ENCODE data around the gene CIAO2B. TPM values are rescaled to one million over a fixed set of nuclear protein-coding genes. Genes with fewer than 3 reads are reported as not detected.

Gene CIAO2B
- polyA plus RNA-seq, 1 donor (not counting 4 experiments of a cell fraction or from before 2014, with no cell fraction given), result 105 TPM

- DNase-seq (ENCODE audit: low read depth, low spot score), result no peak
- Histone ChIP-seq H3K9ac (ENCODE audit: control insufficient read depth, extremely low read depth, insufficient read depth, low read length) (no peak overlapping the region), H3K4me3 (ENCODE audit: control insufficient read depth in 2 of 3, extremely low read depth in 1 of 3, insufficient read depth in 2 of 3, low read depth in 1 of 3, low read length in 3 of 3) (no peak overlapping the region), H3K9me3 (ENCODE audit: control insufficient read depth, low read depth, low read length) (no peaks in the 10 kb centered on the region), H2AFZ (ENCODE audit: control insufficient read depth, low read length) (no peak overlapping the region), H3K27ac (ENCODE audit: control insufficient read depth, insufficient read depth, low read length) (no peak overlapping the region), H3K4me2 (ENCODE audit: control insufficient read depth, extremely low read depth, insufficient read depth, low read depth, low read length) (no peak overlapping the region), H3K9me1 (ENCODE audit: control insufficient read depth, extremely low read depth, insufficient read depth, low read length) (peaks cover 5% of the 10 kb centered on the region), H3K36me3 (ENCODE audit: control insufficient read depth in 2 of 2, extremely low read depth in 1 of 2, insufficient read depth in 2 of 2, low read length in 2 of 2) (peaks cover 47 to 64% of the 10 kb centered on the region in 2 experiments), H3K79me2 (ENCODE audit: control insufficient read depth, insufficient read depth, low read length) (peaks cover 38% of the 10 kb centered on the region), H3K27me3 (ENCODE audit: control insufficient read depth, extremely low read depth, insufficient read depth, low read length) (no peaks in the 10 kb centered on the region), H4K20me1 (ENCODE audit: control insufficient read depth, extremely low read depth, insufficient read depth, low read length) (peaks cover 8% of the 10 kb centered on the region), H3K4me1 (ENCODE audit: control insufficient read depth, extremely low read depth, insufficient read depth, low read length) (peaks cover 11% of the 10 kb centered on the region)
- no peak for FAIRE-seq
- dilution Hi-C loops (cut with MboI; ENCODE audit: extremely low pct_ligation_motif_present, low sequenced_read_pairs), result no loop called here
- TF ChIP-seq CTCF (optimal IDR thresholded peaks at IDR 0.05 in 1 of 3, IDR thresholded peaks at IDR 0.05 in 1 of 3, conservative IDR thresholded peaks at IDR 0.05 in 1 of 3; ENCODE audit: extremely low read depth in 1 of 3, insufficient read depth in 2 of 3, low read length in 3 of 3) (no peak), EZH2 (IDR thresholded peaks at IDR 0.05; ENCODE audit: low read length) (no peak)
Observed at GRCh38 chr16:66940236-66940635, 6.0 kb upstream of the CIAO2B start.

GRCh38 chr16:66939366-66939765 lies 5.2 kb upstream of the CIAO2B start:
- peaks cover 47 to 64% of the 10 kb centered on the region in 2 experiments for H3K36me3 ChIP-seq (ENCODE audit: control insufficient read depth in 2 of 2, extremely low read depth in 1 of 2, insufficient read depth in 2 of 2, low read length in 2 of 2)

More at GRCh38 chr16:66939366-66939765, 5.2 kb upstream of the CIAO2B start:
- Histone ChIP-seq H3K27me3 (ENCODE audit: control insufficient read depth, extremely low read depth, insufficient read depth, low read length) (no peaks in the 10 kb centered on the region), H3K9ac (ENCODE audit: control insufficient read depth, extremely low read depth, insufficient read depth, low read length) (no peak overlapping the region), H3K4me2 (ENCODE audit: control insufficient read depth, extremely low read depth, insufficient read depth, low read depth, low read length) (no peak overlapping the region), H3K27ac (ENCODE audit: control insufficient read depth, insufficient read depth, low read length) (no peak overlapping the region), H2AFZ (ENCODE audit: control insufficient read depth, low read length) (no peak overlapping the region), H4K20me1 (ENCODE audit: control insufficient read depth, extremely low read depth, insufficient read depth, low read length) (peaks cover 8% of the 10 kb centered on the region), H3K9me1 (ENCODE audit: control insufficient read depth, extremely low read depth, insufficient read depth, low read length) (peaks cover 5% of the 10 kb centered on the region), H3K4me1 (ENCODE audit: control insufficient read depth, extremely low read depth, insufficient read depth, low read length) (peaks cover 11% of the 10 kb centered on the region), H3K9me3 (ENCODE audit: control insufficient read depth, low read depth, low read length) (no peaks in the 10 kb centered on the region), H3K4me3 (ENCODE audit: control insufficient read depth in 2 of 3, extremely low read depth in 1 of 3, insufficient read depth in 2 of 3, low read depth in 1 of 3, low read length in 3 of 3) (no peak overlapping the region), H3K79me2 (ENCODE audit: control insufficient read depth, insufficient read depth, low read length) (peaks cover 42% of the 10 kb centered on the region)
- dilution Hi-C loops (cut with MboI; ENCODE audit: extremely low pct_ligation_motif_present, low sequenced_read_pairs), result no loop called here
- TF ChIP-seq CTCF (optimal IDR thresholded peaks at IDR 0.05 in 1 of 3, IDR thresholded peaks at IDR 0.05 in 1 of 3, conservative IDR thresholded peaks at IDR 0.05 in 1 of 3; ENCODE audit: extremely low read depth in 1 of 3, insufficient read depth in 2 of 3, low read length in 3 of 3), result no peak
- TF ChIP-seq EZH2 (IDR thresholded peaks at IDR 0.05; ENCODE audit: low read length), result no peak
- FAIRE-seq (no peak), DNase-seq (ENCODE audit: low read depth, low spot score) (no peak)

Measured in keratinocyte (primary cell).